Measurements from ENCODE around the gene NECTIN1. TPM values are rescaled to one million over a fixed set of nuclear protein-coding genes. Genes with fewer than 3 reads are reported as not detected.

NECTIN1 gene
- total RNA-seq, 1 donor from 2014 or later, result 36.7 TPM

GRCh38 chr11:119776031-119776636, 47.1 kb upstream of the NECTIN1 start:
- DNase-seq (no peak), ATAC-seq (ENCODE audit: low read depth) (no peak)
- POLR2A ChIA-PET, result no interaction called here
- Mint-ChIP-seq H3K4me3 (no peak overlapping the region), H3K4me1 (no peaks in the 10 kb centered on the region), H3K27ac (no peak overlapping the region), H3K36me3 (ENCODE audit: low read depth) (no peaks in the 10 kb centered on the region), H3K9me3 (no peaks in the 10 kb centered on the region), H3K27me3 (peaks cover 13% of the 10 kb centered on the region)
- CTCF ChIA-PET, result no interaction called here
- intact Hi-C loops (cut with micrococcal nuclease), result no loop called here
- TF ChIP-seq CTCF (IDR thresholded peaks at IDR 0.05), result no peak

- no peak for TF ChIP-seq CTCF (IDR thresholded peaks at IDR 0.05)
- Mint-ChIP-seq H3K4me3 (no peak overlapping the region), H3K4me1 (no peaks in the 10 kb centered on the region), H3K36me3 (ENCODE audit: low read depth) (no peaks in the 10 kb centered on the region), H3K27me3 (peaks cover 12% of the 10 kb centered on the region), H3K27ac (no peak overlapping the region), H3K9me3 (no peaks in the 10 kb centered on the region)
- intact Hi-C loops (cut with micrococcal nuclease), result no loop called here
- DNase-seq (no peak), ATAC-seq (ENCODE audit: low read depth) (no peak)
- ChIA-PET CTCF (no interaction called here), POLR2A (no interaction called here)
Measured at GRCh38 chr11:119774172-119774763, 45.3 kb upstream of the NECTIN1 start.

- intact Hi-C loops (cut with micrococcal nuclease), result no loop called here
- no peak overlapping the region for H3K4me3 Mint-ChIP-seq
- H3K9me3 Mint-ChIP-seq, result no peaks in the 10 kb centered on the region
- H3K4me1 Mint-ChIP-seq, result no peaks in the 10 kb centered on the region
- ATAC-seq (ENCODE audit: low read depth) (no peak), DNase-seq (no peak)
- H3K36me3 Mint-ChIP-seq (ENCODE audit: low read depth), result no peaks in the 10 kb centered on the region
- no peak overlapping the region for H3K27ac Mint-ChIP-seq
- peaks cover 11% of the 10 kb centered on the region for H3K27me3 Mint-ChIP-seq
- POLR2A ChIA-PET, result no interaction called here
- CTCF ChIA-PET, result no interaction called here
- no peak for TF ChIP-seq CTCF (IDR thresholded peaks at IDR 0.05)
Measured at GRCh38 chr11:119772641-119773415, 43.8 kb upstream of the NECTIN1 start.

GRCh38 chr11:119772076-119772475, 43.1 kb upstream of the NECTIN1 start:
- no peaks in the 10 kb centered on the region for H3K36me3 Mint-ChIP-seq (ENCODE audit: low read depth)
- DNase-seq (no peak), ATAC-seq (ENCODE audit: low read depth) (no peak)
- POLR2A ChIA-PET, result no interaction called here
- H3K27ac Mint-ChIP-seq, result no peak overlapping the region
- H3K27me3 Mint-ChIP-seq, result peaks cover 11% of the 10 kb centered on the region
- H3K4me1 Mint-ChIP-seq, result no peaks in the 10 kb centered on the region
- intact Hi-C loops (cut with micrococcal nuclease), result no loop called here
- CTCF ChIA-PET, result no interaction called here
- H3K9me3 Mint-ChIP-seq, result peaks cover 2% of the 10 kb centered on the region
- TF ChIP-seq CTCF (IDR thresholded peaks at IDR 0.05), result no peak
- no peak overlapping the region for H3K4me3 Mint-ChIP-seq

GRCh38 chr11:119771172-119771770, 42.3 kb upstream of the NECTIN1 start:
- Mint-ChIP-seq H3K27ac (no peak overlapping the region), H3K27me3 (peaks cover 15% of the 10 kb centered on the region)

More at GRCh38 chr11:119771172-119771770, 42.3 kb upstream of the NECTIN1 start:
- POLR2A ChIA-PET, result no interaction called here
- DNase-seq (no peak), ATAC-seq (ENCODE audit: low read depth) (no peak)
- no peaks in the 10 kb centered on the region for H3K4me1 Mint-ChIP-seq
- CTCF ChIA-PET, result no interaction called here
- H3K9me3 Mint-ChIP-seq, result peaks cover 7% of the 10 kb centered on the region
- H3K4me3 Mint-ChIP-seq, result no peak overlapping the region
- intact Hi-C loops (cut with micrococcal nuclease), result no loop called here
- TF ChIP-seq CTCF (IDR thresholded peaks at IDR 0.05), result no peak
- H3K36me3 Mint-ChIP-seq (ENCODE audit: low read depth), result no peaks in the 10 kb centered on the region

Data from activated B cell treated with CpG ODN at 0.5 μM for 24 hours (primary cell).